ENCODE measurements around the gene ICA1.

ICA1 gene

GRCh38 chr7:8201846-8202441 is 60.0 kb downstream of the ICA1 start:
- no peak overlapping the region for H3K4me3 ChIP-seq (ENCODE audit: low read depth in 1 of 2, low read length in 1 of 2)
- H3K36me3 ChIP-seq, result peaks cover 6% of the 10 kb centered on the region
- no peaks in the 10 kb centered on the region for H3K27me3 ChIP-seq
- no peaks in the 10 kb centered on the region for H3K9me3 ChIP-seq
- no peak overlapping the region for H3K27ac ChIP-seq
- peaks cover 18 to 22% of the 10 kb centered on the region in 2 experiments for H3K4me1 ChIP-seq (ENCODE audit: control insufficient read depth in 1 of 2, insufficient read depth in 1 of 2, low read depth in 1 of 2, low read length in 1 of 2)
- no peak for TF ChIP-seq CTCF (IDR thresholded peaks at IDR 0.05)

DNA sequence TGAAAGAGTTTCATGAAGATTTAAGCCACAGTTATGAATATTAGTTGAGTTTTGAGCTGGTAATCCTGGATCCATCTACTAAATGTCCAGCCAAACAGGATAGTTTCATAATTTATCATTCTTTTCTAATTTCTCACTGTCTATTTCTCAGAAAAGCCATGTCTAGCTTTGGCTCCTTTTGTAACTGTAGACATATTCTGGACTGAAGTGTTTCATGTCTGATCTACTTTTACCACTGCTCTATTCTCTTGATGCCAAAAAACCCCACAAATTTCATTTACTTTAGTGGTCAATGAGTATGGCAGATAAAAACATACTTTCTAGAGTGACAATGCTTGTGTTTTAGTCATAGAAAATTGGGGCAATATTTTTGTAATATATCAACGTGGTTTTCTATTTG is 61.2 kb downstream of the ICA1 start:
- peaks cover 10% of the 10 kb centered on the region for H3K36me3 ChIP-seq
- H3K27me3 ChIP-seq, result no peaks in the 10 kb centered on the region
- TF ChIP-seq CTCF (IDR thresholded peaks at IDR 0.05), result no peak
- H3K9me3 ChIP-seq, result no peaks in the 10 kb centered on the region
- no peak overlapping the region for H3K4me3 ChIP-seq (ENCODE audit: low read depth in 1 of 2, low read length in 1 of 2)
- peaks cover 7 to 10% of the 10 kb centered on the region in 2 experiments for H3K4me1 ChIP-seq (ENCODE audit: control insufficient read depth in 1 of 2, insufficient read depth in 1 of 2, low read depth in 1 of 2, low read length in 1 of 2)
- no peak overlapping the region for H3K27ac ChIP-seq

DNA sequence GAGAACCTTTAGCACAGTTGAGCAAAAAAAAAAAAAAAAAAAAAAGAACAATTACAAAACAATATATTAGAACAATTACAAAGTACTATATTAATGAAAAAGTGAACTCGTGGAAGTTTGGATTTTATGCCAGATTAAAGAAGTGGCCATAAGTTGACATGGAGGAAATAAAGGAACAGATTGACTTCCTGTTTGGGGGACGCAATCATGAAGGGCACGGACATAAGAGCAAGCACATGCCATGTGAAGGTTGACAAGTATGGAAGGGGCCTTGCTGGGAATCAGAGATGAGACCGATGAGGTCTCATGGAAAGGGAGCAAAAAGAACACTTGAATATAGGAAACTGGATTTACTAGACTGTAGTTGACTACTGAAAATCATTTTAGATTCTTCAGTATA is 61.7 kb downstream of the ICA1 start:
- no peak overlapping the region for H3K27ac ChIP-seq
- peaks cover 10% of the 10 kb centered on the region for H3K36me3 ChIP-seq
- peaks cover 4 to 9% of the 10 kb centered on the region in 2 experiments for H3K4me1 ChIP-seq (ENCODE audit: control insufficient read depth in 1 of 2, insufficient read depth in 1 of 2, low read depth in 1 of 2, low read length in 1 of 2)
- no peaks in the 10 kb centered on the region for H3K27me3 ChIP-seq
- TF ChIP-seq CTCF (IDR thresholded peaks at IDR 0.05), result no peak
- H3K4me3 ChIP-seq (ENCODE audit: low read depth in 1 of 2, low read length in 1 of 2), result no peak overlapping the region
- no peaks in the 10 kb centered on the region for H3K9me3 ChIP-seq

- peaks cover 4 to 9% of the 10 kb centered on the region in 2 experiments for H3K4me1 ChIP-seq (ENCODE audit: control insufficient read depth in 1 of 2, insufficient read depth in 1 of 2, low read depth in 1 of 2, low read length in 1 of 2)
- H3K27ac ChIP-seq, result no peak overlapping the region
- H3K36me3 ChIP-seq, result peaks cover 10% of the 10 kb centered on the region
- no peak overlapping the region for H3K4me3 ChIP-seq (ENCODE audit: low read depth in 1 of 2, low read length in 1 of 2)
- no peak for TF ChIP-seq CTCF (IDR thresholded peaks at IDR 0.05)
- H3K27me3 ChIP-seq, result no peaks in the 10 kb centered on the region
- H3K9me3 ChIP-seq, result no peaks in the 10 kb centered on the region
These were observed 63.8 kb downstream of the ICA1 start for GRCh38 chr7:8197994-8198698.

DNA sequence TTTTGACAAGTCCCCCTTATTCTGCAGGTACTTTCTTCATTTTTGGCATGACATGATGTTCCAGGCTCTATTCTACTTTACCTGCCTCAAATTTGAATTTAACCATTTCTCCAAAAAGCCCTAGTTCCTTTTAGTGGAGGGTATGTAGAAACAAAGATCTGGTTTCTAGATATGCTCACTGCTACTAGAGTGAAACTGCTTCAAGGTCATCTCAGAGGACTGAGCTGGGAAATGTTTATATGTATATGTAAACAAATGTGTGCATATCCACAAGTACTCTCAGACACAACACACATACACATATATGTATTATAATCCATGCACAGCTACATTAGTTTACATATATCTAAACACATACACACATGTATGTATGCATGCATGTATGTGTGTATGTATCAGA is 69.1 kb downstream of the ICA1 start:
- H3K27me3 ChIP-seq, result no peaks in the 10 kb centered on the region
- H3K4me3 ChIP-seq (ENCODE audit: low read depth in 1 of 2, low read length in 1 of 2), result no peak overlapping the region
- H3K4me1 ChIP-seq (ENCODE audit: control insufficient read depth in 1 of 2, insufficient read depth in 1 of 2, low read depth in 1 of 2, low read length in 1 of 2), result peaks cover 0 to 8% of the 10 kb centered on the region in 2 experiments
- no peaks in the 10 kb centered on the region for H3K9me3 ChIP-seq
- H3K36me3 ChIP-seq, result peaks cover 5% of the 10 kb centered on the region
- no peak overlapping the region for H3K27ac ChIP-seq
- TF ChIP-seq CTCF (IDR thresholded peaks at IDR 0.05), result no peak

Measured in neutrophil (primary cell).